Measurements from ENCODE around the gene GPR78. TPM values are rescaled to one million over a fixed set of nuclear protein-coding genes. Genes with fewer than 3 reads are reported as not detected.

GPR78 gene
- polyA plus RNA-seq, 1 of the 3 experiments (the other 2 are of a cell fraction) = not detected

DNA sequence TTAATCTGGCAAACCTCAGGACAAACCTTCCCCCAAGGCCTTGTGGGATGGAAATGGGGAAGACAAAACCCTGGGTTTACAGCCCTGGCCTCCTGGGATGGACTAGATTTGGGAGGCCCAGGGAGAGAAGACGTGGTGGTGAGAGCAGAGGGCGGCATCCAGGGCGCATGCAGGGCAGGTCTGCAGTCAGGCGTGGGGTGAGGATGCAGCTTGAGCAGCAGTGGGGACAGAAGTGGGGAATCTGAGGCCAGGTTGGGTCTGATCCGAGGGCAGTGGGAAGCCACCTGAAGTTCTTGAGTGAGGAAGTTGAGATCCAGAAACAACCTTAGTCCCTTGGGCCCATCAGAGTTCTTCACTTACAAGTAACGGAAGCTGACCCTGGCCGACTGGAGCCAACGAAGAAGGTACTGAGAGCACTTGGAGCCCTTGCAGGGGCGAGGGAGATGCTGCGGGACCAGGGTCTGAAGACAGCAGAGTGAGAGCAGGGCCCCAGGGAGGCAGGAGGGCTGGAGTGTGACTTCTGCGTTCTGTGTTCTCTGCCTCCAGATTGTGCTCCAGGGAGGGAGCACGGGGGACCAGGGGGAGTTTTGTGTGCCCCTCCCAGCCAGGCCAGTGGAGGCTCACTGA, 42.0 kb upstream of the GPR78 start:
- Histone ChIP-seq H3K4me3 (ENCODE audit: low read depth in 2 of 2, low read length in 1 of 2) (no peak overlapping the region), H3K9me3 (no peaks in the 10 kb centered on the region), H3K9me2 (no peaks in the 10 kb centered on the region), H3K4me1 (ENCODE audit: control insufficient read depth in 1 of 2, insufficient read depth in 2 of 2, low read depth in 1 of 2, low read length in 1 of 2) (peaks cover 0 to 7% of the 10 kb centered on the region in 2 experiments; a peak in 2 of 4 replicates), H3K36me3 (replicated peaks in 1 of 2; ENCODE audit: control insufficient read depth in 1 of 2, insufficient read depth in 2 of 2, low read length in 1 of 2) (no peaks in the 10 kb centered on the region), H3K27me3 (ENCODE audit: insufficient read depth) (no peaks in the 10 kb centered on the region), H3K79me2 (ENCODE audit: insufficient read depth) (no peaks in the 10 kb centered on the region), H3F3A (replicated peaks; ENCODE audit: insufficient read depth) (no peaks in the 10 kb centered on the region), H3K4me2 (no peak overlapping the region), H3K27ac (ENCODE audit: low read depth in 2 of 2, low read length in 1 of 2) (no peak overlapping the region), H3K9ac (no peak overlapping the region), H4K20me1 (ENCODE audit: insufficient read depth) (no peaks in the 10 kb centered on the region), H2AFZ (ENCODE audit: low read depth) (no peak overlapping the region)
- ChIA-PET POLR2A (no interaction called here), CTCF (no interaction called here)
- TF ChIP-seq, protein P1, sequence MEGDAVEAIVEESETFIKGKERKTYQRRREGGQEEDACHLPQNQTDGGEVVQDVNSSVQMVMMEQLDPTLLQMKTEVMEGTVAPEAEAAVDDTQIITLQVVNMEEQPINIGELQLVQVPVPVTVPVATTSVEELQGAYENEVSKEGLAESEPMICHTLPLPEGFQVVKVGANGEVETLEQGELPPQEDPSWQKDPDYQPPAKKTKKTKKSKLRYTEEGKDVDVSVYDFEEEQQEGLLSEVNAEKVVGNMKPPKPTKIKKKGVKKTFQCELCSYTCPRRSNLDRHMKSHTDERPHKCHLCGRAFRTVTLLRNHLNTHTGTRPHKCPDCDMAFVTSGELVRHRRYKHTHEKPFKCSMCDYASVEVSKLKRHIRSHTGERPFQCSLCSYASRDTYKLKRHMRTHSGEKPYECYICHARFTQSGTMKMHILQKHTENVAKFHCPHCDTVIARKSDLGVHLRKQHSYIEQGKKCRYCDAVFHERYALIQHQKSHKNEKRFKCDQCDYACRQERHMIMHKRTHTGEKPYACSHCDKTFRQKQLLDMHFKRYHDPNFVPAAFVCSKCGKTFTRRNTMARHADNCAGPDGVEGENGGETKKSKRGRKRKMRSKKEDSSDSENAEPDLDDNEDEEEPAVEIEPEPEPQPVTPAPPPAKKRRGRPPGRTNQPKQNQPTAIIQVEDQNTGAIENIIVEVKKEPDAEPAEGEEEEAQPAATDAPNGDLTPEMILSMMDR (IDR thresholded peaks at IDR 0.05) = no peak
- WGBS (ENCODE audit: low lambda C conversion rate) = 93% methylated on average over 12 of the region's 12 CpGs
- DNase-seq = no peak

- Histone ChIP-seq H3K36me3 (replicated peaks in 1 of 2; ENCODE audit: control insufficient read depth in 1 of 2, insufficient read depth in 2 of 2, low read length in 1 of 2) (no peaks in the 10 kb centered on the region), H3K79me2 (ENCODE audit: insufficient read depth) (no peaks in the 10 kb centered on the region), H3K4me2 (no peak overlapping the region), H3K27ac (ENCODE audit: low read depth in 2 of 2, low read length in 1 of 2) (no peak overlapping the region), H3K9ac (no peak overlapping the region), H2AFZ (ENCODE audit: low read depth) (no peak overlapping the region), H3K27me3 (ENCODE audit: insufficient read depth) (no peaks in the 10 kb centered on the region), H3K4me3 (ENCODE audit: low read depth in 2 of 2, low read length in 1 of 2) (no peak overlapping the region), H4K20me1 (ENCODE audit: insufficient read depth) (no peaks in the 10 kb centered on the region), H3K9me2 (no peaks in the 10 kb centered on the region), H3K9me3 (no peaks in the 10 kb centered on the region), H3K4me1 (ENCODE audit: control insufficient read depth in 1 of 2, insufficient read depth in 2 of 2, low read depth in 1 of 2, low read length in 1 of 2) (peaks cover 0 to 7% of the 10 kb centered on the region in 2 experiments; a peak in 2 of 4 replicates), H3F3A (replicated peaks; ENCODE audit: insufficient read depth) (no peaks in the 10 kb centered on the region)
- ChIA-PET POLR2A (no interaction called here), CTCF (no interaction called here)
- DNase-seq = no peak
- WGBS (ENCODE audit: low lambda C conversion rate) = 60% methylated on average over 13 of the region's 15 CpGs
- TF ChIP-seq FOSL2 (IDR thresholded peaks at IDR 0.05; ENCODE audit: borderline replicate concordance, low read depth) (peak; percentile 82), TAF1 (IDR thresholded peaks at IDR 0.05; ENCODE audit: borderline replicate concordance, low read depth, low read length) (no peak), TCF12 (IDR thresholded peaks at IDR 0.05) (peak; percentile 38; the same call in 1 of the 2 replicates), NFIC (IDR thresholded peaks at IDR 0.05; ENCODE audit: borderline replicate concordance) (peak; percentile 86), YY1 (IDR thresholded peaks at IDR 0.05; ENCODE audit: low read depth) (no peak), JUND (IDR thresholded peaks at IDR 0.05) (peak; percentile 60; the same call in 1 of the 2 replicates), SMC3 (IDR thresholded peaks at IDR 0.05; ENCODE audit: low read depth, low read length) (no peak), EP300 (IDR thresholded peaks at IDR 0.05; ENCODE audit: borderline replicate concordance in 1 of 2, low read depth in 1 of 2, low read length in 1 of 2) (peak in 1 of 2 experiments; percentile 19; a peak in 1 of 4 replicates), RXRA (IDR thresholded peaks at IDR 0.05; ENCODE audit: borderline replicate concordance, low read depth) (peak; percentile 25; the same call in 1 of the 2 replicates), USF1 (IDR thresholded peaks at IDR 0.05; ENCODE audit: borderline replicate concordance, low read depth) (no peak)
- TF ChIP-seq, protein P2, sequence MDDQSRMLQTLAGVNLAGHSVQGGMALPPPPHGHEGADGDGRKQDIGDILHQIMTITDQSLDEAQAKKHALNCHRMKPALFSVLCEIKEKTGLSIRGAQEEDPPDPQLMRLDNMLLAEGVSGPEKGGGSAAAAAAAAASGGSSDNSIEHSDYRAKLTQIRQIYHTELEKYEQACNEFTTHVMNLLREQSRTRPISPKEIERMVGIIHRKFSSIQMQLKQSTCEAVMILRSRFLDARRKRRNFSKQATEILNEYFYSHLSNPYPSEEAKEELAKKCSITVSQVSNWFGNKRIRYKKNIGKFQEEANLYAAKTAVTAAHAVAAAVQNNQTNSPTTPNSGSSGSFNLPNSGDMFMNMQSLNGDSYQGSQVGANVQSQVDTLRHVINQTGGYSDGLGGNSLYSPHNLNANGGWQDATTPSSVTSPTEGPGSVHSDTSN (IDR thresholded peaks at IDR 0.05) = no peak
- TF ChIP-seq, protein P3, sequence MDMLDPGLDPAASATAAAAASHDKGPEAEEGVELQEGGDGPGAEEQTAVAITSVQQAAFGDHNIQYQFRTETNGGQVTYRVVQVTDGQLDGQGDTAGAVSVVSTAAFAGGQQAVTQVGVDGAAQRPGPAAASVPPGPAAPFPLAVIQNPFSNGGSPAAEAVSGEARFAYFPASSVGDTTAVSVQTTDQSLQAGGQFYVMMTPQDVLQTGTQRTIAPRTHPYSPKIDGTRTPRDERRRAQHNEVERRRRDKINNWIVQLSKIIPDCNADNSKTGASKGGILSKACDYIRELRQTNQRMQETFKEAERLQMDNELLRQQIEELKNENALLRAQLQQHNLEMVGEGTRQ (IDR thresholded peaks at IDR 0.05; ENCODE audit: borderline replicate concordance, low read depth, low read length) = no peak
These were observed 41.3 kb upstream of the GPR78 start for GRCh38 chr4:8538703-8539567.

Data from SK-N-SH (cell line).